HEK293 (cell line): ENCODE measurements around the gene WASF2.

Source experiments
- BCL11A ChIP-seq: fragments of 450-650 bp; formaldehyde crosslinking; IDR thresholded peaks from 2 replicates; pipeline ENCODE4 v1.5.1; 2016; ENCODE audit warnings: low read depth, missing biosample characterization, missing genetic modification characterization
- BCL6B ChIP-seq: fragments of 450-650 bp; formaldehyde crosslinking; IDR thresholded peaks from 2 replicates; pipeline ENCODE4 v1.5.1; 2017; ENCODE audit warnings: missing biosample characterization, missing genetic modification characterization
- EGR2 ChIP-seq: fragments of 450-650 bp; formaldehyde crosslinking; IDR thresholded peaks from 2 replicates; pipeline ENCODE4 v1.5.1; 2016; ENCODE audit warnings: low read depth, missing biosample characterization, missing genetic modification characterization
- HOXA7 ChIP-seq: sonication (generic); formaldehyde crosslinking; IDR thresholded peaks from 2 replicates; pipeline ENCODE4 v1.8.1; 2022; ENCODE audit warnings: missing genetic modification reagents, borderline replicate concordance
- HOXC10 ChIP-seq: sonication (generic); formaldehyde crosslinking; IDR thresholded peaks from 2 replicates; pipeline ENCODE4 v1.8.1; 2023; ENCODE audit warnings: mild to moderate bottlenecking, missing genetic modification reagents
- HOXD13 ChIP-seq: sonication (generic); formaldehyde crosslinking; IDR thresholded peaks from 2 replicates; pipeline ENCODE4 v1.8.0; 2022; ENCODE audit warnings: missing genetic modification reagents, borderline replicate concordance
- SALL2 ChIP-seq: fragments of 450-650 bp; formaldehyde crosslinking; IDR thresholded peaks from 2 replicates; pipeline ENCODE4 v1.5.0; 2017; ENCODE audit warnings: missing biosample characterization, mild to moderate bottlenecking, missing genetic modification characterization, borderline replicate concordance
- TSHZ1 ChIP-seq: fragments of 450-650 bp; formaldehyde crosslinking; IDR thresholded peaks from 2 replicates; pipeline ENCODE4 v1.5.1; 2016; ENCODE audit warnings: missing biosample characterization, missing genetic modification characterization, borderline replicate concordance
- YY2 ChIP-seq: fragments of 450-650 bp; formaldehyde crosslinking; IDR thresholded peaks from 2 replicates; pipeline ENCODE4 v1.5.1; 2016; ENCODE audit warnings: missing biosample characterization, missing genetic modification characterization
- ZBTB20 ChIP-seq: fragments of 450-650 bp; formaldehyde crosslinking; IDR thresholded peaks from 2 replicates; pipeline ENCODE4 v1.5.1; 2016; ENCODE audit warnings: missing biosample characterization, missing genetic modification characterization
- ZFHX2 ChIP-seq: fragments of 450-650 bp; formaldehyde crosslinking; conservative IDR thresholded peaks from 2 replicates; pipeline ENCODE4 v1.5.1; 2016; ENCODE audit warnings: missing biosample characterization, missing genetic modification characterization
- ZFP41 ChIP-seq: fragments of 450-650 bp; formaldehyde crosslinking; IDR thresholded peaks from 2 replicates; pipeline ENCODE4 v1.5.1; 2016; ENCODE audit warnings: missing biosample characterization, missing genetic modification characterization, borderline replicate concordance
- ZNF10 ChIP-seq: fragments of 450-650 bp; formaldehyde crosslinking; IDR thresholded peaks from 2 replicates; pipeline ENCODE4 v1.5.1; 2017; ENCODE audit warnings: missing biosample characterization, missing genetic modification characterization
- ZNF223 ChIP-seq: fragments of 450-650 bp; formaldehyde crosslinking; IDR thresholded peaks from 2 replicates; pipeline ENCODE4 v1.5.1; 2016; ENCODE audit warnings: missing biosample characterization, missing genetic modification characterization
- ZNF23 ChIP-seq: fragments of 450-650 bp; formaldehyde crosslinking; IDR thresholded peaks from 2 replicates; pipeline ENCODE4 v1.5.1; 2016; ENCODE audit warnings: missing biosample characterization, missing genetic modification characterization, borderline replicate concordance
- ZNF280D ChIP-seq: fragments of 450-650 bp; formaldehyde crosslinking; IDR thresholded peaks from 2 replicates; pipeline ENCODE4 v1.5.1; 2016; ENCODE audit warnings: missing biosample characterization, missing genetic modification characterization
- ZNF335 ChIP-seq: fragments of 450-650 bp; formaldehyde crosslinking; conservative IDR thresholded peaks from 2 replicates; pipeline ENCODE4 v1.5.1; 2016; ENCODE audit warnings: missing biosample characterization, missing genetic modification characterization
- ZNF354C ChIP-seq: fragments of 450-650 bp; formaldehyde crosslinking; IDR thresholded peaks from 2 replicates; pipeline ENCODE4 v1.5.1; 2016; ENCODE audit warnings: missing biosample characterization, missing genetic modification characterization, low read depth, borderline replicate concordance
- ZNF423 ChIP-seq: fragments of 450-650 bp; formaldehyde crosslinking; IDR thresholded peaks from 2 replicates; pipeline ENCODE4 v1.5.1; 2016; ENCODE audit warnings: missing biosample characterization, missing genetic modification characterization
- ZNF426 ChIP-seq: fragments of 450-650 bp; formaldehyde crosslinking; IDR thresholded peaks from 2 replicates; pipeline ENCODE4 v1.5.1; 2017; ENCODE audit warnings: missing biosample characterization, missing genetic modification characterization, mild to moderate bottlenecking, inconsistent platforms, moderate library complexity
- ZNF555 ChIP-seq: fragments of 450-650 bp; formaldehyde crosslinking; conservative IDR thresholded peaks from 2 replicates; pipeline ENCODE4 v1.5.1; 2017; ENCODE audit warnings: missing biosample characterization, mild to moderate bottlenecking, missing genetic modification characterization, inconsistent platforms
- ZNF624 ChIP-seq: fragments of 450-650 bp; formaldehyde crosslinking; IDR thresholded peaks from 2 replicates; pipeline ENCODE4 v1.5.1; 2017; ENCODE audit warnings: missing biosample characterization, missing genetic modification characterization
- ZNF626 ChIP-seq: fragments of 450-650 bp; sonication (Bioruptor Pico); formaldehyde crosslinking; IDR thresholded peaks from 2 replicates; pipeline ENCODE4 v1.5.1; 2018; ENCODE audit warnings: missing biosample characterization, missing genetic modification characterization, inconsistent platforms
- ZNF658 ChIP-seq: fragments of 450-650 bp; formaldehyde crosslinking; IDR thresholded peaks from 2 replicates; pipeline ENCODE4; 2016; ENCODE audit warnings: missing biosample characterization, missing genetic modification characterization
- TF ChIP-seq, protein P1 (sequence below): fragments of 450-650 bp; formaldehyde crosslinking; conservative IDR thresholded peaks from 2 replicates; pipeline ENCODE4 v1.5.1; 2016; ENCODE audit warnings: low read depth, missing biosample characterization, missing genetic modification characterization
- TF ChIP-seq, protein P2 (sequence below): fragments of 450-650 bp; formaldehyde crosslinking; optimal IDR thresholded peaks from 2 replicates; pipeline ENCODE3; 2016; ENCODE audit warnings: missing biosample characterization, mild to moderate bottlenecking, missing genetic modification characterization

The WASF2 gene

DNA sequence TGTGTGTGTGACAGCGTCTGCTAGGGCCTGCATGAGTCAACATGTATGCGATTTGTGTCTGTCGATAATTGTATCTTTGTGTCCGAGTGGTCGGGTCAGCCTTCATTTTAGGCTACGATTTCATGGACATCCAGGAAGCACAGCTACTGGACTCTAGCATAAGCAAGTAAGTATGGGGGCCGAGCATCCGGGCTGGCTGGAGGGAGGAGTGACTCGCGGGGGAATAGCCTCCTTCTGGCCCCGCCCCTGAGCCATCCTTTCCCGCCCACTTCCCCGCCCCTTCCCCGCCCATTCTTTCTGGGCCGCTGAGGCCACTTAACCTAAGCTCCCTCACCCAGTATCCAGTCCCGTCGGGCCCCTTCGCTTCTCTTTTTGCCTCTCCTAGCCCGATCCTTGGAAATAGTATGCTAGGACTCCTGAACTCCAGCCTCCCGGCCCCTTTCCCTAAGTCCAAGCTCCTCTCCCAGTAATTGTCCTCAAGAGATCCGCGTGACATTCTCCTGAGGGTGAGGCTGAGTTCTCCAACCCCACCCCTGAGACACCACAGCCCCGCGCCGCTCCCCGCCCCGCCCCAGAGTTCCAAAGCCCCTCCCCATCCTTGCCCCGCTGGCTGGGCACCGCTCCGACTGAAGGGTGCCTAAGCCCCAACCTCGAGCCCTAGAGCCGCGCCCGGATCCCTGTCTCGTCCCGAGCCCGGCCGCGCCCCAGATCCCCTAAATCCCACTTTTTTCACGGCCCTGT lies 124.4 kb downstream of the WASF2 start (continued):
- TF ChIP-seq ZBTB20 (tag by site-specific recombination) (peak; percentile 67), HOXD13 (CRISPR knock-in tag) (no peak), ZFHX2 (tag by site-specific recombination) (peak; percentile 62), ZNF23 (tag by site-specific recombination) (no peak), BCL6B (no peak), ZNF223 (tag by site-specific recombination) (no peak), ZNF280D (tag by site-specific recombination) (no peak), ZNF555 (tag by site-specific recombination) (no peak), HOXA7 (CRISPR knock-in tag) (no peak), ZNF624 (tag by site-specific recombination) (no peak), TSHZ1 (tag by site-specific recombination) (no peak), ZNF626 (tag by site-specific recombination) (no peak), ZNF354C (tag by site-specific recombination) (no peak), YY2 (tag by site-specific recombination) (no peak), ZNF658 (no peak), HOXC10 (CRISPR knock-in tag) (no peak), ZNF335 (peak; percentile 76), ZNF423 (tag by site-specific recombination) (no peak), ZFP41 (tag by site-specific recombination) (no peak), ZNF426 (no peak), BCL11A (tag by site-specific recombination) (0 out of 2 replicates have a peak, but pooled peaks have one; percentile 10), EGR2 (tag by site-specific recombination) (peak; percentile 62; the same call in 1 of the 2 replicates), ZNF10 (tag by site-specific recombination) (peak; percentile 25; the same call in 1 of the 2 replicates), SALL2 (tag by site-specific recombination) (no peak)
- TF ChIP-seq, protein P1, sequence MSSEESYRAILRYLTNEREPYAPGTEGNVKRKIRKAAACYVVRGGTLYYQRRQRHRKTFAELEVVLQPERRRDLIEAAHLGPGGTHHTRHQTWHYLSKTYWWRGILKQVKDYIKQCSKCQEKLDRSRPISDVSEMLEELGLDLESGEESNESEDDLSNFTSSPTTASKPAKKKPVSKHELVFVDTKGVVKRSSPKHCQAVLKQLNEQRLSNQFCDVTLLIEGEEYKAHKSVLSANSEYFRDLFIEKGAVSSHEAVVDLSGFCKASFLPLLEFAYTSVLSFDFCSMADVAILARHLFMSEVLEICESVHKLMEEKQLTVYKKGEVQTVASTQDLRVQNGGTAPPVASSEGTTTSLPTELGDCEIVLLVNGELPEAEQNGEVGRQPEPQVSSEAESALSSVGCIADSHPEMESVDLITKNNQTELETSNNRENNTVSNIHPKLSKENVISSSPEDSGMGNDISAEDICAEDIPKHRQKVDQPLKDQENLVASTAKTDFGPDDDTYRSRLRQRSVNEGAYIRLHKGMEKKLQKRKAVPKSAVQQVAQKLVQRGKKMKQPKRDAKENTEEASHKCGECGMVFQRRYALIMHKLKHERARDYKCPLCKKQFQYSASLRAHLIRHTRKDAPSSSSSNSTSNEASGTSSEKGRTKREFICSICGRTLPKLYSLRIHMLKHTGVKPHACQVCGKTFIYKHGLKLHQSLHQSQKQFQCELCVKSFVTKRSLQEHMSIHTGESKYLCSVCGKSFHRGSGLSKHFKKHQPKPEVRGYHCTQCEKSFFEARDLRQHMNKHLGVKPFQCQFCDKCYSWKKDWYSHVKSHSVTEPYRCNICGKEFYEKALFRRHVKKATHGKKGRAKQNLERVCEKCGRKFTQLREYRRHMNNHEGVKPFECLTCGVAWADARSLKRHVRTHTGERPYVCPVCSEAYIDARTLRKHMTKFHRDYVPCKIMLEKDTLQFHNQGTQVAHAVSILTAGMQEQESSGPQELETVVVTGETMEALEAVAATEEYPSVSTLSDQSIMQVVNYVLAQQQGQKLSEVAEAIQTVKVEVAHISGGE, result 0 out of 2 replicates have a peak, but pooled peaks have one; percentile 9
- TF ChIP-seq, protein P2, sequence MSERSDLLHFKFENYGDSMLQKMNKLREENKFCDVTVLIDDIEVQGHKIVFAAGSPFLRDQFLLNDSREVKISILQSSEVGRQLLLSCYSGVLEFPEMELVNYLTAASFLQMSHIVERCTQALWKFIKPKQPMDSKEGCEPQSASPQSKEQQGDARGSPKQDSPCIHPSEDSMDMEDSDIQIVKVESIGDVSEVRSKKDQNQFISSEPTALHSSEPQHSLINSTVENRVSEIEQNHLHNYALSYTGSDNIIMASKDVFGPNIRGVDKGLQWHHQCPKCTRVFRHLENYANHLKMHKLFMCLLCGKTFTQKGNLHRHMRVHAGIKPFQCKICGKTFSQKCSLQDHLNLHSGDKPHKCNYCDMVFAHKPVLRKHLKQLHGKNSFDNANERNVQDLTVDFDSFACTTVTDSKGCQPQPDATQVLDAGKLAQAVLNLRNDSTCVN, result peak; percentile 22
